HG03469 (cell line): ENCODE results near the gene DCLK2.

ENCODE experiments used
- ATAC-seq: cut with Tn5 transposase; IDR thresholded peaks from one replicate; pipeline ENCODE4 v1.9.1; 2021; ENCODE audit warnings: mild to moderate bottlenecking, moderate library complexity, moderate number of reproducible peaks; ENCODE audit not compliant: unreplicated experiment

DCLK2 gene

DNA sequence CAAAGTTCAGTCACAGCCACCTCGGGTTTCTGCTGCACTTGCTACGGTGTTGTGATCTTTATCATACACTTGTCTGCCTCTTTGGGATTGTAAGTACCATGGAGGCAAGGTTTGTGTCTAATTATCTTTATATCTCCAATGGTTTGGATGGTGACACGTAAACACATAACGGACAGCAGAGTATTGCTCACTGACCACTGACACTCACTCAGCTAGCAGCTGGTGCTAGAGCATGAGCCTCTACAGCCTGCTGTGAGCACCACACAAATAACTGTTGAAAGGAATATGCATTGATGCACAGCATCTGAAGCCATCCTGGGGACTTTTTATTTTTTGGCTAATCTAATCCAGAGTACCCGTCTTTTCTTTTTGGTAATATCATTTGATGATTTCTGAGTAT is 156.0 kb downstream of the DCLK2 start:
- no peak for ATAC-seq

DNA sequence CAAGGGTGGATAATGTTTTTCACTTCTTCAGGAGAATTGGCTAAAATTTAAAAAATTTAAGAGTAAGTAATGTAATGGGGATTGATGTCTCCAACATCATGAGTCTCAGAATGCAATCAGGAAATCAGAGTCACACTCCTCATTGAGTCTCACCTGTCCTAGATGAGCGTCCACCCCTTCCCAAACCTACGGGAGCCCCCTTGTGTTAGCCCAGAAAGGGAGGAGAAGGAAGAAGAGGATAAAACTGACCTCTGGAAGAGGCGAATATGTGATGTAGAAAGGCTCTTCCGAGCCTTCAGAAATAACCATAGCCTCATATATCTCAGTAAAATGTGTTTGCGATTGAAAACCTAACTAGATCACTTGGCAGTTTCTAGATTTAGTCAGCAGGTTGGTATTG is 157.1 kb downstream of the DCLK2 start:
- no peak for ATAC-seq

DNA sequence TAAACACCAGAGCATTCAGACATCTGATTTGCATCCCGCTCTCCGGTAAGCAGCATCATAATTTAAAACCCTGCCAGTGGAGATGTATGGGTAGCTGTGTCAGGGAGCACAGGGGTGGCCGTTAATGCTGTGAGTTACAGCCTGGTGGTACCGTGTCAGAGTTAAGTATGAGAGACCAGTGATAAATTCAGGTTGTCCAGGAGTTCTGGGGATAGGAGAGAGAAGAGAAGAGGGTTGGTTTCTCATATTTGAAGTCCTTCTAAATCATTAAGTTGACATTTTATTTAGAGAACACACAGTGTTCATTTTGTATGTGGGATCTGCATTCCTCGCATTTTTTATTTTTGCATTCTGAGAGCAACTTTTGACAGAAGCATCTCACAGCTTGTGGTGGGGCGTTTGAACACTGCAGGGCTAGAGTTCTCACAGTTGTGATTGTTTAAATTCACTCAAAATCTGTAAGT is 157.6 kb downstream of the DCLK2 start:
- ATAC-seq, result no peak

DNA sequence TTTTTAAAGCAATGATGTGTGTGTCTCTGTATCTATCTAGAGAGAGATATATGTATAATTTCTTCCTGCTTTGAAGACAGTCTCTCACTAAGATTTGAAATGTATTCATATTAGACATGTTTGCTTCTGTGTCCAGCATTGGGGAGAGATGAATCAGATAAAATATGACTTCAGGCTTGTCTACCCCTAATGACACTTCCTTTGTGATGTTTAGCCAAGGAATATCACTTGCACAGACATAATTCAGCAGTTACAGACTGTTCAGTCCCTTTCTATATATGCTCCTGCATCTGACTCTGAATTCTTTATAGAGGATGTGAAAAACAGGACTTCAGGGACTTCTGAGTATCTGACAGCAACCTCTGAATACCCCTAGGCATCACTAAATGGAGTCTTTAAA is 158.4 kb downstream of the DCLK2 start:
- no peak for ATAC-seq

GRCh38 chr4:150237110-150237872 is 159.0 kb downstream of the DCLK2 start:
- no peak for ATAC-seq

DNA sequence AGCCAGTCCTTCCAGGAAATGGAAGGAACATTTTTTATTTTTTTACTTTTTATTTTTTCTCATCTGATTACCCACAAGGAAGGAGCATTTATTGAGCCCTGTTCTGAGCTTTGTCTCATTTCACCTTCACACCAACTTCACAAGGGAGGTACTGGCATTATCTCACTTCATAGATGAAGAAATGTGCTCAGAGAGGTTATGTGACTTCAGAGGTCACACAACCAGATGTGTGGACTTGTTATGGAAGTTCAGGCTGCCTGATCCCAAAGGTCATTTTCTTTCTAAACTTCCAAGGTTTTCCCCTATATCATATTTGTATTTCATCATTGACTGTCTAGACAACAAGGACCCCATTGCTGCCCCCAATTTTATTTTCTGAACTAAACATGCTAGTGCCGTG is 160.3 kb downstream of the DCLK2 start:
- ATAC-seq, result no peak

DNA sequence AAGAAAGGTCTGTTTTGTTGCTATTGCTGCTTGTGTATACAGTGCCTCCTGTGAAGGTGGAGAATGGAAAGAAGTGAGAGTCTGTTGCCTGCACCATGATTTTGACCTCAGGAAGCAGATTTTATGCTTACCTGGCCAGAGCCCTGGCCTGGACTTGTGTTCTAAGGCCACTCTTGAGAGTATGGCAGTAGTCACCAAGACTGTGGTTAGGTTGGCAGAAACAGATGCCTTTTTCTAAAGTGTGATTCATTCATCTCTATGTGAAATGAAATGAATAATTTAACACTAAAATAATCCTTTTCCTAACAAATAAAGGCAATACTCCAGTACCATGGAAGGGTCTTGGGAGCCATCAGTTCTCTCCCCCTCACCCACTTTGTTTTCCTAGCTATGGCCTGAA is 161.8 kb downstream of the DCLK2 start:
- no peak for ATAC-seq

DNA sequence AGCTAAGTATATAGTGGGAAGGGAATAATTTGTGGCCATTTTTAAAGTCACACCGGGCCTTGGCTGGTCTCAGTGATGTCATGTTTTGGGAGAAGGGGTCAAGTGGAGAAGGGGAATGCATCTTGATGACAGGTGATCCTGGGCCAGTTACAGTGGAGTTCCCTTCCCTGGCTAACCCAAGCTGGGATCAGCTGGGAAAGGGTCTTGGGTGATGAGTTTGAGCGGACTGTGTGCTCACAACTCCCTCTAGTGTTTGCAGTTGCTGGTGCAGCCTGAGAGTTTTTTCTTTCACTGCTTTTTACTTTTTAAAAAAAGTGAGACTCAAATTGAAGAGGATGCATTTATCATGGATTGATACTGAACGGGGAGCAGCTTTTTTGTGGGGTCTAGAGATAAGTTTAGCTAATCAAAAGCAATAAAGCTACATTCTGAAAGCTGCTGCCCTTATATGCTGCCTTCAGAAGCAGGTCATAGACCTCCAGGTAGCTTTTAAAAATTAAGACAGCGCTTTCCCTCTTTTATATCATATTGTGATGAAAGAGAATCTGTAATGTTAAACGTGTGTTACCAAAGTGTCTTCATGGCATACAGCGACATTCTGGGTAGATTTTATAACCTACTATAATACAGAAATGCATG is 164.7 kb downstream of the DCLK2 start:
- no peak for ATAC-seq

GRCh38 chr4:150243932-150244331 is 165.7 kb downstream of the DCLK2 start:
- ATAC-seq, result no peak

DNA sequence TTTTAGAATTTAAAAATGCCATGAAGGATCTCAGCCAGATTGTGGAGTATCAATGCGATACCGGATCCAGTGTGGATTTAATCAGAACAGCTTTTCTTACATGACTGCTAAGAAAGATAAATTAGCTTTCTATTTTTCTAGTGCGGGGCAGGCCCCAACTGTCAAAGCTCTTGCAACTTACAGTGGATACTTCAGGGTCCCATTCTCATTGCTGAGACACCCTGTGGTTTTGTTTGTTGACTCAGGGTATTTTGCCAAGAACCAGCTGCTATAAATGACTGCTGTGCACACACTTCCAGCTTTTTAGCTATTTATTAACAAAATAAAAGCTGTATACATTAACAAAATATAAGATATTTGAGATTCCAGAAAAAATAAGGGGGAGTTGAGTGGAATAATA is 166.4 kb downstream of the DCLK2 start:
- no peak for ATAC-seq

GRCh38 chr4:150247184-150247583 is 168.9 kb downstream of the DCLK2 start:
- no peak for ATAC-seq

GRCh38 chr4:150248181-150248580 is 169.9 kb downstream of the DCLK2 start:
- no peak for ATAC-seq

GRCh38 chr4:150250293-150250997 is 172.2 kb downstream of the DCLK2 start:
- no peak for ATAC-seq

GRCh38 chr4:150250998-150251651 is 172.9 kb downstream of the DCLK2 start:
- no peak for ATAC-seq

GRCh38 chr4:150251752-150252190 is 173.5 kb downstream of the DCLK2 start:
- no peak for ATAC-seq

DNA sequence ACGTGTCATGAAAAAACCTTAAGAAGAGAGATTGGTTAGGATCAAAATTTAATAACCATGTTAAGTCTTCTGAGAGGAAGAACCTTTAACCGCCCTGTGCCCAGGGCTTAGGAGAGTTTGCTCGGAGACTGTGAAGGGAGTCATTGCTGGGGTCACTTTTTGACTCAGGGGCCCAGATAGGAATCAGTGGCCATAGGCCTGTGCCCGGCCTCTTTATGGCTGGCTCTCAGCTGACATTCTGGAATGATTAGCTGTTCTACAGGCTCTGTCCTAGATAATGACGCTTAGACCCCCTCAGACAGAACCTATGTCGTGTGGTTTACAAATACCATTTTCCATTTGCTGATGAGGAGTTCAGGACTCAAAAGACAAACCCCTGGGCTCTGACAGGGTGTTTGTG is 174.1 kb downstream of the DCLK2 start:
- no peak for ATAC-seq

DNA sequence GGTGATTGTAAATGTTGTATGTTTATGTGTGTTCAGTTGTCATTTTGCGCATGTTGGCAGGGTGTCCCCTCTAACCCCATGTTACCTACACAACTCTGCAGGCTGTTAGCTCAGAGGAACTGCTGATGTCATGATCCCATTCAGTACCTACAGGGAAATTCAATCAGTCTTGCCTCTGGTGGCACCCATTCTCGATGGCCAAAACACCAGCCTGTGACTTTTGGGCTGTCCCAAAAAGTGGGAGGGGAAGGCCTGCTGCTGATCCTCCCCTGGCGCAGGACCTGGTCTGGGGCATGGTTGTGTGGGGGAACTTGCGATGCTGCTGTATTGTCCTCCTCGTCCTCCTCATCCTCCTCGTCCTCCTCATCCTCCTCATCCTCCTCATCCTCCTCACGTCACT is 174.5 kb downstream of the DCLK2 start:
- no peak for ATAC-seq

GRCh38 chr4:150253416-150253815 is 175.2 kb downstream of the DCLK2 start:
- ATAC-seq, result no peak

GRCh38 chr4:150253965-150254630 is 175.9 kb downstream of the DCLK2 start:
- ATAC-seq, result no peak

- ATAC-seq, result no peak
Measured at GRCh38 chr4:150255610-150256224, 177.5 kb downstream of the DCLK2 start.
